HG02571 (cell line): Measurements from ENCODE around the gene PLBD2.

Experiments used
- ATAC-seq: cut with Tn5 transposase; IDR thresholded peaks from one replicate; pipeline ENCODE4 v1.9.1; 2021; ENCODE audit warnings: mild to moderate bottlenecking, moderate library complexity; ENCODE audit not compliant: unreplicated experiment

The PLBD2 gene

GRCh38 chr12:113368331-113368730 is 9.9 kb downstream of the PLBD2 start:
- no peak for ATAC-seq

- ATAC-seq = no peak
These were observed 11.1 kb downstream of the PLBD2 start for GRCh38 chr12:113369391-113369985.

- ATAC-seq = no peak
These were observed 12.7 kb downstream of the PLBD2 start for GRCh38 chr12:113370923-113371682.

GRCh38 chr12:113371808-113372207 is 13.4 kb downstream of the PLBD2 start:
- no peak for ATAC-seq

DNA sequence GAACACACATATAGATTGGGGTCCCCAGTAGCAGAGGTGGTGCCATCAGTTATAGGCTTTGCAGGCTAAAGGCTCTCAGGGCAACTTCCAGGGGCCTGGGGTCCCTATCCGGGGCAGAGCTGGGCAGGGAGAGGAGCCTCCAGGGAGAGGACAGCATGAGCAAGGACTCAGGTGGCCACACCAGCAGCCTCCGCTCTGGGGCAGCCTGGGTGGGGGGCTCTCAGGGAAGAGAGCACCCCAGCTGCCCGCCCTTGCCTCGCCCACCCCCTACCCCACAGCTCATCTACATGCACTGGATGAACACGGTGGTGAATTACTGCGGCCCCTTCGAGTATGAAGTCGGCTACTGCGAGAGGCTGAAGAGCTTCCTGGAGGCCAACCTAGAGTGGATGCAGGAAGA is 14.0 kb downstream of the PLBD2 start:
- ATAC-seq = no peak

GRCh38 chr12:113373440-113373839 is 15.1 kb downstream of the PLBD2 start:
- no peak for ATAC-seq

- ATAC-seq = no peak
These were observed 15.6 kb downstream of the PLBD2 start for GRCh38 chr12:113373969-113374368.

- no peak for ATAC-seq
These were observed 16.5 kb downstream of the PLBD2 start for GRCh38 chr12:113374823-113375428.

GRCh38 chr12:113378291-113378690 is 19.9 kb downstream of the PLBD2 start:
- ATAC-seq = no peak

- no peak for ATAC-seq
These were observed 22.8 kb downstream of the PLBD2 start for GRCh38 chr12:113381220-113381619.

- ATAC-seq = no peak
These were observed 23.8 kb downstream of the PLBD2 start for GRCh38 chr12:113382206-113382605.

GRCh38 chr12:113384778-113385177 is 26.4 kb downstream of the PLBD2 start:
- no peak for ATAC-seq

- ATAC-seq = no peak
These were observed 27.0 kb downstream of the PLBD2 start for GRCh38 chr12:113385282-113385882.

DNA sequence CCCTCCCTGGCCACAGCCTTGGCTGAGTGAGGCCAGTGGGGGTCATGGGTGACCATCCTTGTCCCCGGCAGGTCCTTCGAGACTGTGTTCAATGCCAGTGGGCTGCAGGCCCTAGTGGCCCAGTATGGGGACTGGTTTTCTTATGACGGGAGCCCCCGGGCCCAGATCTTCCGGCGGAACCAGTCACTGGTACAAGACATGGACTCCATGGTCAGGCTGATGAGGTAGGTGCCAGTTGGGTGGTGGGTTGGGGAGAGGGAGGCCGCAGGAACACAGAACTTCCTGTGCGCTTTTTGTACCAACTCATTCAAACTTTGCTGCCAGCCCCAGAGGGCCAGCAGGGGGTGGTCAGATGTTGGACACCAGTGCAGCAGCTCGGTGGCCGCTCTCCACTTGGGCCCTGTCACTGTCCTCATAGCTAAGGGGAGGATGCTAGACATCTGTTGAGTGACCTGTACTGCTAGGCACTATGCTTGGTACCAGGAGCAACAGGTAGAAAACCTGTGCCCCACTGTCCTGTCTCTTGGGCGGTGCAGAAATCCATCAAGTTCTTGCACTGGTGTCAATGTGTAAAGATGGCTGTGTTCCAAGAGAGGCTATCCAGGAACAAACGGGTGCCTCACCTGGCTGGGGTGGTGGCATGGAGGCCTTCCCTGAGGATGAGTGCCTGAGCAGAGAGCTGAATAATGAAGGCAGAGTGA is 28.6 kb downstream of the PLBD2 start:
- no peak for ATAC-seq

GRCh38 chr12:113387631-113388030 is 29.2 kb downstream of the PLBD2 start:
- ATAC-seq = no peak

GRCh38 chr12:113388351-113388750 is 30.0 kb downstream of the PLBD2 start:
- ATAC-seq = no peak

GRCh38 chr12:113390064-113391043 is 32.0 kb downstream of the PLBD2 start:
- ATAC-seq = no peak

- ATAC-seq = no peak
These were observed 32.8 kb downstream of the PLBD2 start for GRCh38 chr12:113391145-113391544.

GRCh38 chr12:113391650-113392337 is 33.4 kb downstream of the PLBD2 start:
- no peak for ATAC-seq
